ENCODE data around the gene HRK. TPM values are rescaled to one million over a fixed set of nuclear protein-coding genes. Genes with fewer than 3 reads are reported as not detected.

HRK gene
- total and polyA plus RNA-seq, 2 of the 8 experiments (the other 6 are each of a cell fraction or from before 2014, with no cell fraction given): 1.6 to 2.7 TPM

GRCh38 chr12:116808113-116809105 lies 72.8 kb downstream of the HRK start:
- no peak overlapping the region for H3K56ac ChIP-seq (replicated peaks; ENCODE audit: insufficient read length, low read depth, low read length)
- H3K79me2 ChIP-seq (ENCODE audit: control insufficient read depth in 1 of 2, insufficient read depth in 2 of 2, low read length in 2 of 2): no peaks in the 10 kb centered on the region
- 85% methylated on average over 13 of the region's 18 CpGs; no CpG with 5 or more reads in 1 of the 2 experiments for WGBS, 2 experiments (ENCODE audit: extremely low coverage in 1 of 2, insufficient coverage in 1 of 2, insufficient read length in 1 of 2, insufficient replicate concordance in 2 of 2, low coverage in 1 of 2, low lambda C conversion rate in 2 of 2, missing lambda C conversion rate in 1 of 2)
- POLR2A ChIA-PET (ENCODE audit: partially characterized antibody): interaction anchor here (2.2 kb wide), 1 partner anchor 24 kb away, joined by 6 read pairs; no protein-coding TSS in a partner anchor
- H4K5ac ChIP-seq (ENCODE audit: insufficient read length, low read depth, low read length): no peak overlapping the region
- H3K36me3 ChIP-seq (ENCODE audit: control insufficient read depth in 2 of 4, insufficient read depth in 4 of 4, low read length in 3 of 4): no peaks in the 10 kb centered on the region
- H2AK5ac ChIP-seq (ENCODE audit: low read depth, low read length): no peak overlapping the region
- H4K20me1 ChIP-seq (replicated peaks in 1 of 2; ENCODE audit: control insufficient read depth in 1 of 2, insufficient read depth in 2 of 2, low read length in 2 of 2): peaks cover 0 to 2% of the 10 kb centered on the region in 2 experiments
- no peak overlapping the region for H2BK12ac ChIP-seq (ENCODE audit: low read depth, low read length)
- H4K91ac ChIP-seq (replicated peaks; ENCODE audit: insufficient read length, low read length): no peak overlapping the region
- no peak overlapping the region for H3K4ac ChIP-seq (replicated peaks; ENCODE audit: insufficient read length, low read depth, low read length)
- no peak overlapping the region for H3K4me3 ChIP-seq (ENCODE audit: extremely low read depth in 1 of 4, insufficient read depth in 2 of 4, low read depth in 3 of 4, low read length in 4 of 4)
- no peak overlapping the region for H3K23ac ChIP-seq (ENCODE audit: insufficient read length)
- H3K14ac ChIP-seq (ENCODE audit: insufficient read length): no peak overlapping the region
- peaks cover 0 to 3% (median 0%) of the 10 kb centered on the region in 4 experiments; a peak in 1 of 7 replicates for H3K4me1 ChIP-seq (replicated peaks in 1 of 4; ENCODE audit: control insufficient read depth in 3 of 4, insufficient read depth in 4 of 4, low read length in 3 of 4)
- no peak overlapping the region for H2BK5ac ChIP-seq (ENCODE audit: low read depth, low read length)
- H3K27me3 ChIP-seq (replicated peaks in 1 of 4; ENCODE audit: control insufficient read depth in 3 of 4, extremely low read depth in 1 of 4, insufficient read depth in 3 of 4, low read length in 3 of 4): no peaks in the 10 kb centered on the region
- H3K27ac ChIP-seq (ENCODE audit: low read depth, low read length): no peak overlapping the region
- no peak overlapping the region for H3K4me2 ChIP-seq (ENCODE audit: insufficient read depth in 1 of 2, low read depth in 2 of 2, low read length in 2 of 2)
- no peaks in the 10 kb centered on the region for H3K23me2 ChIP-seq (ENCODE audit: low read depth, low read length)
- H2BK15ac ChIP-seq (ENCODE audit: low read length): no peak overlapping the region
- H4K8ac ChIP-seq (ENCODE audit: extremely low read depth, insufficient read depth, low read length): no peak overlapping the region
- H2BK20ac ChIP-seq (ENCODE audit: low read length): no peak overlapping the region
- H3K79me1 ChIP-seq (ENCODE audit: low read depth, low read length): no peaks in the 10 kb centered on the region
- no peak for FAIRE-seq
- no peak overlapping the region for H3K18ac ChIP-seq (ENCODE audit: extremely low read depth, low read length)
- H2BK120ac ChIP-seq (replicated peaks; ENCODE audit: low read depth, low read length): no peak overlapping the region
- H3K9me3 ChIP-seq (ENCODE audit: insufficient read depth in 2 of 2, low read depth in 1 of 2, low read length in 1 of 2): no peaks in the 10 kb centered on the region
- no peak overlapping the region for H3K9ac ChIP-seq (replicated peaks in 1 of 4; ENCODE audit: extremely low read depth in 1 of 4, low read depth in 3 of 4, low read length in 3 of 4)
- no peak overlapping the region for H2AFZ ChIP-seq (ENCODE audit: low read length)
- DNase-seq (ENCODE audit: low read depth in 1 of 2, low spot score in 2 of 2): no peak
- CTCF ChIA-PET (ENCODE audit: partially characterized antibody): interaction anchor here (1.0 to 1.4 kb wide), 6 partner anchors 12 to 74 kb away, joined by 3 to 4 read pairs (median 3); no protein-coding TSS in a partner anchor
- TF ChIP-seq SRF (IDR thresholded peaks at IDR 0.05; ENCODE audit: low read depth, low read length) (no peak), KDM5A (IDR thresholded peaks at IDR 0.05; ENCODE audit: low read length) (no peak), KDM4A (IDR thresholded peaks at IDR 0.05; ENCODE audit: low read depth, low read length, severe bottlenecking) (no peak), TAF7 (optimal IDR thresholded peaks at IDR 0.05; ENCODE audit: borderline replicate concordance, low read depth, low read length) (no peak), TAF1 (IDR thresholded peaks at IDR 0.05; ENCODE audit: low read depth, low read length) (no peak), BCL11A (IDR thresholded peaks at IDR 0.05; ENCODE audit: low read depth in 2 of 2, low read length in 2 of 2) (no peak), SUZ12 (IDR thresholded peaks at IDR 0.05; ENCODE audit: low read length) (no peak), SIN3A (conservative IDR thresholded peaks at IDR 0.05 in 1 of 2, IDR thresholded peaks at IDR 0.05 in 1 of 2; ENCODE audit: low read depth in 1 of 2, low read length in 2 of 2) (no peak), YY1 (IDR thresholded peaks at IDR 0.05; ENCODE audit: low read depth, low read length) (no peak), BACH1 (IDR thresholded peaks at IDR 0.05; ENCODE audit: low read length) (no peak)
- TF ChIP-seq, protein P1, sequence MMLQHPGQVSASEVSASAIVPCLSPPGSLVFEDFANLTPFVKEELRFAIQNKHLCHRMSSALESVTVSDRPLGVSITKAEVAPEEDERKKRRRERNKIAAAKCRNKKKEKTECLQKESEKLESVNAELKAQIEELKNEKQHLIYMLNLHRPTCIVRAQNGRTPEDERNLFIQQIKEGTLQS (IDR thresholded peaks at IDR 0.05; ENCODE audit: insufficient read depth, low read depth, low read length): no peak
